NT2/D1 (cell line): ENCODE measurements around the gene MON1A.
"Not testable (repeated sequence)": the region's sequence is repeated elsewhere in the genome, so short reads cannot be mapped to it uniquely, and the experiment has no call there.

Experiments used
- DNase-seq: peaks from one replicate; pipeline ENCODE4 v3.0.0-alpha.2; 2011; ENCODE audit warnings: low read depth, low spot score
- H3K27me3 ChIP-seq: 2 replicates; pipeline ENCODE4 v1.6.0; 2011; ENCODE audit warnings: mild to moderate bottlenecking; ENCODE audit not compliant: insufficient read length, insufficient read depth
- H3K36me3 ChIP-seq: 2 replicates; pipeline ENCODE4 v1.6.1; 2011; ENCODE audit warnings: mild to moderate bottlenecking, low read length, mixed read lengths; ENCODE audit not compliant: insufficient read depth, insufficient read length
- H3K4me1 ChIP-seq: 2 replicates; pipeline ENCODE4 v1.5.1; 2011; ENCODE audit not compliant: insufficient read depth, insufficient read length
- H3K4me3 ChIP-seq: 2 replicates; pipeline ENCODE4 v1.5.1; 2011; ENCODE audit warnings: low read depth; ENCODE audit not compliant: insufficient read length
- H3K9ac ChIP-seq: 2 replicates; pipeline ENCODE4 v1.6.0; 2011; ENCODE audit warnings: low read depth; ENCODE audit not compliant: insufficient read length
- H3K9me3 ChIP-seq: 2 replicates; pipeline ENCODE4 v1.5.1; 2011; ENCODE audit warnings: mild to moderate bottlenecking, low read length; ENCODE audit not compliant: insufficient read depth
- SUZ12 ChIP-seq: IDR thresholded peaks from 2 replicates; pipeline ENCODE4 v1.6.1; 2011; ENCODE audit not compliant: insufficient read length, insufficient read depth; ENCODE audit errors: extremely low read depth
- YY1 ChIP-seq: IDR thresholded peaks from 2 replicates; pipeline ENCODE4 v1.6.1; 2011; ENCODE audit not compliant: insufficient read length, insufficient read depth
- ZNF274 ChIP-seq: IDR thresholded peaks from 2 replicates; pipeline ENCODE4 v1.6.1; 2011; ENCODE audit warnings: mild to moderate bottlenecking, low read depth, low read length

MON1A gene

DNA sequence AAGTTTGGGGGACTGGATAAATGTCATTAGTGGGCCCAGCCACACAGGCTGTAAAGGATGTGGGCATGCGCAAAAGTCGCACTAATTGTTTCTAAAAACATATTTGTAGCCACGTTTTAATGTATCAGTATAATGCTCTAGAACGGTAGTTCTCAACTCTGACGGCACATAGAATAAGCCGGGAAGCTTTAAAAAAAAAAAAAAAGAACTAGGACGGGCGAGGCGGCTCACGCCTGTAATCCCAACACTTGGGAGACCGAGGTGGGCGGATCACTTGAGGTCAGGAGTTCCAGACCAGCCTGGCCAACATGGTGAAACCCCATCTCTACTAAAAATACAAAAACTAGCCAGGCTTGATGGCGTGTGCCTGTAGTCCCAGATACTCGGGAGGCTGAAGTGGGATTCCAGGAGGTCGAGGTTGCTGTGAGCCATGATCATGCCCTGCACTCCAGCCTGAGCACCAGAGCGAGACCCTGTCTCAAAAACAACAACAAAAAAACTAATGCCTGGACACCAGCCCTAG lies 618 bp upstream of the MON1A start:
- no peak for TF ChIP-seq YY1
- no peak for TF ChIP-seq SUZ12
- TF ChIP-seq ZNF274 = no peak
- Histone ChIP-seq H3K36me3 (no peaks in the 10 kb centered on the region), H3K4me1 (peaks cover 6% of the 10 kb centered on the region), H3K9me3 (no peaks in the 10 kb centered on the region), H3K4me3 (peak overlapping the region; percentile 81), H3K27me3 (no peaks in the 10 kb centered on the region), H3K9ac (peak overlapping the region; percentile 67)
- DNase-seq = no peak

DNA sequence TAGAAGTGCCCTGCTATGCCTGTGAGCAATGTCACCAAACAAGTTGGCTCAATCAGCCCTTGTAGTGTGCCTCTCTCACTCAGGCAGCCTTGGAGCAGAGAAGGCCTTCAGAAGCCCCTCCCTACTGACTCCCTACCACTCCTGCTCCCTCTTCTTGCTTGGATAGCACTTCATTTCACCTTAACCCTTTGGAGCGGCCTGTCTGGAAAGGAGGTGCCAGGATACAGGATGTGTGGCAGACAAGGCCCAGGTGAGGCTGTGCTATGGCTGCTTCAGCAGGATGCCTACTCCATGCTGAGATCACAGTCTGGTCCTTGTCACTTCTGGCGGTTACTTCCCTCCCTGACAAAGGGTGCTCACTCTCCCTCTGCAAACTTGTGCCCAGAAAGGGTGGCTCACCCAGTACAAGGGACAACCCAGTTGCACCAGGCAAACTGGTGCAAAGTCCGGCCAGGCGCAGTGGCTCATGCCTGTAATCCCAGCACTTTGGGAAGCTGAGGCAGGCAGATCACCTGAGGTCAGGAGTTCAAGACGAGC lies 1.1 kb downstream of the MON1A start:
- H3K9me3 ChIP-seq = no peaks in the 10 kb centered on the region
- H3K4me1 ChIP-seq = peaks cover 6% of the 10 kb centered on the region
- H3K9ac ChIP-seq = no peak overlapping the region
- DNase-seq = no peak
- TF ChIP-seq ZNF274 (no peak), YY1 (no peak), SUZ12 (no peak)
- H3K4me3 ChIP-seq = peak overlapping the region; percentile 2
- no peaks in the 10 kb centered on the region for H3K36me3 ChIP-seq
- no peaks in the 10 kb centered on the region for H3K27me3 ChIP-seq

DNA sequence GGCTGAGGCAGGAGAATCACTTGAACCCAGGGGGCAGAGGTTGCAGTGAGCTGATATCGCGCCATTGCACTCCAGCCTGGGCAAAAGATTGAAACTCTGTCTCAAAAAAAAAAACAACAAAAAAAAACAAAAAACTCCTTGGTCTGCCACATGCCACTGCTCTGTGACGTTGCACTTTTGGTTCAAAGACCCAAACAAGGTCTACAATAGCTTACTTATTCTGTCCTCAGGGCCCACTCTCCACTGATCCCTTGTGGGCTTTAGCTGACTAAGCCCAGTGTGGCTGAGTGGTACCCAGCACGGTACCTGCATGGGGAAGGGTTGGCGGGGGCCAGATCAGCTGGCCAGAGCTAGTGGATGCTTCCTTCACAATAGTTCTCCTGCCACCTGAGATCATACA lies 1.8 kb downstream of the MON1A start:
- H3K36me3 ChIP-seq = no peaks in the 10 kb centered on the region
- peaks cover 6% of the 10 kb centered on the region for H3K4me1 ChIP-seq
- H3K4me3 ChIP-seq = no peak overlapping the region
- no peaks in the 10 kb centered on the region for H3K9me3 ChIP-seq
- no peak for TF ChIP-seq YY1
- no peak for TF ChIP-seq SUZ12
- no peak for TF ChIP-seq ZNF274
- H3K9ac ChIP-seq = no peak overlapping the region
- H3K27me3 ChIP-seq = no peaks in the 10 kb centered on the region
- DNase-seq = no peak

DNA sequence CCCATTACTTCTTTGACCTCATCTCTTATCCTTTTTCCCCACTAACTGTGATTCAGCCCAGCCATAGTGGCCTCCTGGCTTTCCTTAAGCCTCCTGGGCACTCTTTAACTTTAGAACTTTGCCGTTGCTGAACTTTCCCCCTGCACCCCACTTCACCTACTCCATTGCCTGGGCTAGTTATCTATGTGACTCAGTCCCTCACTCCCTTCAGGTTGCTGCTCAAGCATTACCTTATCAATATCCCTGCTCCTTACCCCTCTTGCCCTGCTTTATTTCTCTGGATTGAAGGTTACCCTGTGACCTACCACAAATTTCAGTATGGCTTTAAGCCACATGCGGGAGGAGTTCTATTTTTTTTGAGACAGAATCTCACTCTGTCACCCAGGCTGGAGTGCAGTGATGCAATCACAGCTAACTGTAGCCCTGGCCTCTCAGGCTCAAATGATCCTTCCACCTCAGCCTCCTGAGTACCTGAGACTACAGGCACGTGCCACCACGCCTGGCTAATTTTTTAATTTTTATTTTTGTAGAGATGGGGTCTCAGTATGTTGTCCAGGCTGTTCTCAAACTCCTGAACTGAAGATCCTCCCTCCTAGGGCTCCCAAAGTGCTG lies 3.4 kb downstream of the MON1A start:
- no peak overlapping the region for H3K9ac ChIP-seq
- no peaks in the 10 kb centered on the region for H3K36me3 ChIP-seq
- no peak for DNase-seq
- no peaks in the 10 kb centered on the region for H3K27me3 ChIP-seq
- H3K4me3 ChIP-seq = no peak overlapping the region
- peaks cover 6% of the 10 kb centered on the region for H3K4me1 ChIP-seq
- no peaks in the 10 kb centered on the region for H3K9me3 ChIP-seq
- no peak for TF ChIP-seq ZNF274
- no peak for TF ChIP-seq SUZ12
- no peak for TF ChIP-seq YY1

DNA sequence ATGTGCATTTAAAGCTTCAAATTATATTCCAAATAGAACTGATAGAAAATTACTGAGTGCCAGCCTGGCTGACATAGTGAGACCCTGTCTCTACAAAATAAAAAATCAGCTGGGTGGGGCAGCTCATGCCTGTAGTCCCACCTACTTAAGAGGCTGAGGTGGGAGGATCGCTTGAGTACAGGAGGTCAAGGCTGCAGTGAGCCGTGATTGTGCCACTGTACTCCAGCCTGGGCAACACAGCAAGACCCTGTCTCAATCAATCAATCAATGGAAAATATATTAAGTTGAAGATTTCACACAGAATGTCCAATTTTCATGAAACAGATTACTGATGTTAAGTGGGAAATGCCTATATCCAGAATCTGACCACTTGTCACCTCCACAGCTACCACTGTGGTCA lies 4.1 kb downstream of the MON1A start:
- TF ChIP-seq ZNF274 (no peak), SUZ12 (no peak), YY1 (no peak)

DNA sequence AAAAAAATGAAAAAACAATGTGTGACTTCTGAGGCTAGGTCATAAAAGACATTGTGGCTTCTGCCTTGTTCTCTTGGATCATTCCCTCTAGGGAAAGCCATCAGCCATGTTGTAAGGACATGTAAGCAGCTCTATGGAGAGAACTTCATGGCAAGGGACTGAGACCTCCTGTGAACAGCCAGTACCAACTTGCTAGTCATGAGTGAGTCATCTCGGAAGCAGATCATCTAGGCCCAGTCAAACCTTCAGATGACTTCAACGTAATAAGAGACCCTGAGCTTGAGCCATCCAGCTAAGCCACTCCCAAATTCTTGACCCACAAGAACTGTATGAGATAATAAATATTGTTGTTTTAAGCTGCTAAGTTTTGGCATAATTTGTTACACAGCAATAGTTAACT lies 4.9 kb downstream of the MON1A start:
- TF ChIP-seq YY1 (no peak), ZNF274 (no peak), SUZ12 (no peak)
- Histone ChIP-seq H3K4me3 (no peak overlapping the region), H3K9ac (no peak overlapping the region), H3K4me1 (peaks cover 6% of the 10 kb centered on the region), H3K9me3 (no peaks in the 10 kb centered on the region), H3K27me3 (no peaks in the 10 kb centered on the region), H3K36me3 (no peaks in the 10 kb centered on the region)
- DNase-seq = no peak

More for the DNA sequence above, 4.1 kb downstream of the MON1A start:
- Histone ChIP-seq H3K27me3 (no peaks in the 10 kb centered on the region), H3K4me3 (no peak overlapping the region), H3K9me3 (no peaks in the 10 kb centered on the region), H3K9ac (no peak overlapping the region), H3K4me1 (peaks cover 6% of the 10 kb centered on the region), H3K36me3 (no peaks in the 10 kb centered on the region)
- no peak for DNase-seq

DNA sequence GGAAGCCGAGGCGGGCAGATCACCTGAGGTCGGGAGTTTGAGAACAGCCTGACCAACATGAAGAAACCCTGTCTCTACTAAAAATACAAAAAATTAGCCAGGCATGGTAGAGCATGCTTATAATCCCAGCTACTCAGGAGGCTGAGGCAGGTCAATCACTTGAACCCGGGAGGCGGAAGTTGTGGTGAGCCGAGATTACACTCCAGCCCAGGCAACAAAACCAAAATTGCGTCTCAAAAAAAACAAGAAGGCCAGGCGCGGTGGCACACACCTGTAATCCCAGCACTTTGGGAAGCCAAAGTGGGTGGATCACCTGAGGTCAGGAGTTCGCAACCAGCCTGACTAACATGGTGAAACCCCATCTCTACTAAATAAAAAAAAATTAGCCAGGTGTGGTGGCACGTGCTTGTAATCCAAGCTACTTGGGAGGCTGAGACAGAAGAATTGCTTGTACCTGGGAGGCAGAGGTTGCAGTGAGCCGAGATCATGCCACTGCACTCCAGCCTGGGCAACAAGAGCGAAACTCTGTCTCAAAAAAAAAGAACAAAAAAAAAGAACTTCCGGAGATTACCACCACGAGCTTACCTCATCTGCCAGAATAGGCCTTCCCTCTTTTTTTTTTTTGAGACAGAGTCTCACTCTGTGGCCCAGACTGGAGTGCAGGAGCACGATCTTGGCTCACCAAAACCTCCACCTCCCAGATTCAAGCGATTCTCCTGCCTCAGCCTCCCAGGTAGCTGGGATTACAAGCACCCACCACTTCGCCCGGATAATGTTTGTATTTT lies 11.6 kb downstream of the MON1A start:
- not testable (repeated sequence) for H3K27me3 ChIP-seq, H3K9me3 ChIP-seq, DNase-seq, H3K36me3 ChIP-seq, H3K4me1 ChIP-seq, H3K9ac ChIP-seq, H3K4me3 ChIP-seq
